H1 (cell line): Measurements from ENCODE around the gene FMNL2. TPM values are rescaled to one million over a fixed set of nuclear protein-coding genes. Genes with fewer than 3 reads are reported as not detected.

Experiments
- CTCF ChIA-PET: fragments of 300-600 bp; sonication (Branson Sonifier 250); formaldehyde crosslinking; loops from one replicate; lab custom pipeline; 2021; ENCODE audit not compliant: partially characterized antibody; lab: Charles Lee
- POLR2A ChIA-PET: fragments of 300-600 bp; sonication (Branson Sonifier 250); formaldehyde crosslinking; loops from one replicate; lab custom pipeline; 2021; ENCODE audit warnings: inconsistent platforms; ENCODE audit not compliant: partially characterized antibody; lab: Charles Lee
- DNase-seq, 2 experiments: peaks; one replicate each; pipeline versions ENCODE4 v3.0.0 to v3.0.0-alpha.2; 2010 to 2022; ENCODE audit warnings: low spot score in 2 of 2, low read depth in 1 of 2, mixed read lengths in 1 of 2
- FAIRE-seq: peaks from 2 replicates; lab custom pipeline; 2011; peaks lifted over from hg19 to GRCh38; lab: Jason Lieb, UNC
- H2AFZ ChIP-seq: 2 replicates; pipeline ENCODE4 v1.8.1; 2012; ENCODE audit warnings: low read length, inconsistent platforms
- H2AK5ac ChIP-seq: 2 replicates; pipeline ENCODE4 v1.6.1; 2013; ENCODE audit warnings: low read depth, low read length
- H2BK120ac ChIP-seq: replicated peaks from 2 replicates; pipeline ENCODE3; 2013; ENCODE audit warnings: low read depth, low read length, inconsistent platforms
- H2BK12ac ChIP-seq: 2 replicates; pipeline ENCODE4 v1.6.1; 2013; ENCODE audit warnings: low read depth, low read length
- H2BK15ac ChIP-seq: 2 replicates; pipeline ENCODE4 v1.6.1; 2013; ENCODE audit warnings: low read length
- H2BK20ac ChIP-seq: 2 replicates; pipeline ENCODE4 v1.6.1; 2013; ENCODE audit warnings: low read length
- H2BK5ac ChIP-seq: 2 replicates; pipeline ENCODE4 v1.6.1; 2013; ENCODE audit warnings: low read depth, low read length
- H3K14ac ChIP-seq: 2 replicates; pipeline ENCODE4 v1.6.1; 2013; ENCODE audit warnings: inconsistent platforms; ENCODE audit not compliant: insufficient read length
- H3K18ac ChIP-seq: 2 replicates; pipeline ENCODE4 v1.6.1; 2013; ENCODE audit warnings: low read length; ENCODE audit errors: extremely low read depth
- H3K23ac ChIP-seq: 2 replicates; pipeline ENCODE4 v1.6.1; 2013; ENCODE audit warnings: inconsistent platforms; ENCODE audit not compliant: insufficient read length
- H3K23me2 ChIP-seq: 2 replicates; pipeline ENCODE4 v1.6.1; 2013; ENCODE audit warnings: low read depth, low read length
- H3K27ac ChIP-seq: 2 replicates; pipeline ENCODE4 v1.6.1; 2011; ENCODE audit warnings: low read depth, low read length, inconsistent platforms
- H3K27me3 ChIP-seq, 4 experiments: replicated peaks in 1 of 4; 1 replicate in 1 of 4; 2 replicates in 3 of 4; pipeline versions ENCODE4 v1.6.1 to v1.8.1; 2011 to 2013; ENCODE audit warnings: low read length in 3 of 4, mild to moderate bottlenecking in 3 of 4, inconsistent platforms in 2 of 4, mixed read lengths in 2 of 4, moderate library complexity in 1 of 4; ENCODE audit not compliant: control insufficient read depth in 3 of 4, insufficient read depth in 3 of 4; ENCODE audit errors: extremely low read depth in 1 of 4
- H3K36me3 ChIP-seq, 4 experiments: 2 replicates each; pipeline versions ENCODE4 v1.6.1 to v1.8.1; 2011 to 2013; ENCODE audit warnings: mild to moderate bottlenecking in 4 of 4, low read length in 3 of 4, moderate library complexity in 2 of 4, control low read depth in 1 of 4, inconsistent platforms in 1 of 4; ENCODE audit not compliant: insufficient read depth in 4 of 4, control insufficient read depth in 2 of 4
- H3K4ac ChIP-seq: replicated peaks from 2 replicates; pipeline ENCODE3; 2013; ENCODE audit warnings: low read length, low read depth, mixed read lengths, inconsistent platforms; ENCODE audit not compliant: insufficient read length
- H3K4me1 ChIP-seq, 4 experiments: replicated peaks in 1 of 4; 1 replicate in 1 of 4; 2 replicates in 3 of 4; pipeline versions ENCODE4 v1.6.1 to v1.8.1; 2011 to 2013; ENCODE audit warnings: low read length in 3 of 4, inconsistent platforms in 2 of 4, mixed read lengths in 1 of 4; ENCODE audit not compliant: insufficient read depth in 4 of 4, control insufficient read depth in 3 of 4
- H3K4me2 ChIP-seq, 2 experiments: 2 replicates each; pipeline versions ENCODE4 v1.6.1 to v1.8.1; 2011 to 2013; ENCODE audit warnings: low read depth in 2 of 2, low read length in 2 of 2, control low read depth in 1 of 2, inconsistent platforms in 1 of 2, mild to moderate bottlenecking in 1 of 2; ENCODE audit not compliant: insufficient read depth in 1 of 2
- H3K4me3 ChIP-seq, 4 experiments: fragments of 200-600, 300-600 bp in 1 of 4; sonication (generic), shearing (Covaris generic), sonication (Bioruptor Twin) in 1 of 4; 2 replicates each; pipeline versions ENCODE4 v1.5.1 to v1.8.1; 2011 to 2016; ENCODE audit warnings: low read length in 4 of 4, low read depth in 3 of 4, control low read depth in 2 of 4, inconsistent platforms in 2 of 4, mild to moderate bottlenecking in 2 of 4, mixed read lengths in 1 of 4, moderate library complexity in 1 of 4; ENCODE audit not compliant: insufficient read depth in 2 of 4; ENCODE audit errors: extremely low read depth in 1 of 4
- H3K56ac ChIP-seq: replicated peaks from 2 replicates; pipeline ENCODE3; 2013; ENCODE audit warnings: low read depth, mild to moderate bottlenecking, mixed read lengths, low read length, inconsistent platforms; ENCODE audit not compliant: insufficient read length
- H3K79me1 ChIP-seq: 2 replicates; pipeline ENCODE4 v1.6.1; 2013; ENCODE audit warnings: low read depth, low read length, control low read depth
- H3K79me2 ChIP-seq, 2 experiments: 2 replicates each; pipeline versions ENCODE4 v1.6.1 to v1.8.1; 2012 to 2013; ENCODE audit warnings: low read length in 2 of 2, mild to moderate bottlenecking in 2 of 2, inconsistent platforms in 1 of 2; ENCODE audit not compliant: insufficient read depth in 2 of 2, control insufficient read depth in 1 of 2
- H3K9ac ChIP-seq, 4 experiments: replicated peaks in 1 of 4; 1 replicate in 1 of 4; 2 replicates in 3 of 4; pipeline versions ENCODE4 v1.6.1 to v1.8.1; 2011 to 2013; ENCODE audit warnings: low read depth in 3 of 4, low read length in 3 of 4, control low read depth in 2 of 4, mild to moderate bottlenecking in 2 of 4, moderate library complexity in 2 of 4, inconsistent platforms in 1 of 4; ENCODE audit errors: extremely low read depth in 1 of 4
- H3K9me3 ChIP-seq, 2 experiments: 2 replicates each; pipeline versions ENCODE4 v1.6.1 to v1.8.1; 2012 to 2013; ENCODE audit warnings: mild to moderate bottlenecking in 2 of 2, moderate library complexity in 2 of 2, control low read depth in 1 of 2, inconsistent platforms in 1 of 2, low read depth in 1 of 2, low read length in 1 of 2, mixed read lengths in 1 of 2; ENCODE audit not compliant: insufficient read depth in 2 of 2
- H4K20me1 ChIP-seq, 2 experiments: replicated peaks in 1 of 2; 2 replicates each; pipeline versions ENCODE3 to v1.8.1; 2011 to 2013; ENCODE audit warnings: inconsistent platforms in 2 of 2, low read length in 2 of 2, mild to moderate bottlenecking in 1 of 2; ENCODE audit not compliant: insufficient read depth in 2 of 2, control insufficient read depth in 1 of 2
- H4K5ac ChIP-seq: 2 replicates; pipeline ENCODE4 v1.6.1; 2013; ENCODE audit warnings: low read length, low read depth, mixed read lengths, inconsistent platforms; ENCODE audit not compliant: insufficient read length
- H4K8ac ChIP-seq: 2 replicates; pipeline ENCODE4 v1.8.0; 2013; ENCODE audit warnings: mild to moderate bottlenecking, moderate library complexity, low read length, inconsistent platforms; ENCODE audit not compliant: insufficient read depth; ENCODE audit errors: extremely low read depth
- H4K91ac ChIP-seq: replicated peaks from 2 replicates; pipeline ENCODE3; 2013; ENCODE audit warnings: low read length, mixed read lengths, inconsistent platforms; ENCODE audit not compliant: insufficient read length
- ASH2L ChIP-seq: fragments of 200-600, 300-600 bp; sonication (generic); IDR thresholded peaks from one replicate; pipeline ENCODE4 v1.7.1; 2017; ENCODE audit warnings: low read length
- BACH1 ChIP-seq: IDR thresholded peaks from 2 replicates; pipeline ENCODE4 v1.6.1; 2012; ENCODE audit warnings: low read length, improper control_type of control experiment
- CBX8 ChIP-seq: fragments of 300-800, 300-1000 bp; sonication (generic); IDR thresholded peaks from 2 replicates; pipeline ENCODE4 v1.7.1; 2016; ENCODE audit warnings: low read depth, low read length, borderline replicate concordance
- GTF2F1 ChIP-seq: IDR thresholded peaks from 2 replicates; pipeline ENCODE4 v1.6.1; 2012; ENCODE audit warnings: low read depth, low read length, improper control_type of control experiment, borderline replicate concordance
- KDM5A ChIP-seq: fragments of 200-600 bp; IDR thresholded peaks from 2 replicates; pipeline ENCODE4 v1.7.1; 2012; ENCODE audit warnings: mild to moderate bottlenecking, low read length, inconsistent platforms, mixed read lengths
- NRF1 ChIP-seq: IDR thresholded peaks from 2 replicates; pipeline ENCODE4 v1.6.1; 2011; ENCODE audit warnings: mild to moderate bottlenecking, low read depth, low read length, improper control_type of control experiment
- PHF8 ChIP-seq: fragments of 200-600 bp; sonication (generic); conservative IDR thresholded peaks from 2 replicates; pipeline ENCODE4 v1.7.1; 2012; ENCODE audit warnings: low read depth, mild to moderate bottlenecking, inconsistent platforms, low read length, moderate library complexity
- RFX5 ChIP-seq: IDR thresholded peaks from 2 replicates; pipeline ENCODE4 v1.6.1; 2011; ENCODE audit warnings: low read depth, low read length, improper control_type of control experiment, borderline replicate concordance
- SIN3A ChIP-seq, 2 experiments: IDR thresholded peaks in 1 of 2; conservative IDR thresholded peaks in 1 of 2; 2 replicates each; pipeline ENCODE4 v1.6.1; 2011 to 2012; ENCODE audit warnings: low read length in 2 of 2, improper control_type of control experiment in 1 of 2, low read depth in 1 of 2, mild to moderate bottlenecking in 1 of 2
- SIX5 ChIP-seq: IDR thresholded peaks from 2 replicates; pipeline ENCODE4 v1.6.1; 2011; ENCODE audit warnings: mild to moderate bottlenecking, low read depth, low read length
- USF2 ChIP-seq: IDR thresholded peaks from 2 replicates; pipeline ENCODE4 v1.6.1; 2011; ENCODE audit warnings: low read length, improper control_type of control experiment
- WGBS, 2 experiments: shearing (Covaris generic) in 1 of 2; methylation state at CpG; one replicate each; pipeline versions ENCODE4 v1.1.6 to v1.1.7; 2013 to 2015; ENCODE audit warnings: low lambda C conversion rate in 2 of 2, mixed read lengths in 2 of 2, inconsistent platforms in 1 of 2, low coverage in 1 of 2, missing lambda C conversion rate in 1 of 2; ENCODE audit not compliant: insufficient replicate concordance in 2 of 2, insufficient coverage in 1 of 2, insufficient read length in 1 of 2; ENCODE audit errors: extremely low coverage in 1 of 2, missing lambda C conversion rate in 1 of 2; 5-methylcytosine and 5-hydroxymethylcytosine counted together
- polyA plus RNA-seq, 7 experiments: library from polyadenylated mRNA; depleted of rRNA in 3 of 7; stranded (reverse) in 5 of 7; unstranded in 2 of 7; fragments of >200 nt in 5 of 7; fragments of 200-250 nt in 2 of 7; gene quantifications; 1 replicate in 5 of 7; 2 replicates in 1 of 7; 4 replicates in 1 of 7; pipeline versions ENCODE4 v1.2.1 to v1.2.3, GENCODE V29; 2011 to 2013; ENCODE audit warnings: missing spikeins in 2 of 7, mixed read lengths in 2 of 7
- total RNA-seq: library from RNA; stranded (reverse); fragmentation: NEBNext Ultra II Directional; extraction: Animal tissue kit (Norgen Biotek cat#: 25700); gene quantifications from 2 replicates; pipeline ENCODE4 v1.2.1, GENCODE V29; 2021

Gene FMNL2
- total and polyA plus RNA-seq, 2 of the 8 experiments (the other 6 are each of a cell fraction or from before 2014, with no cell fraction given), result 15.5 to 45.1 TPM

- Histone ChIP-seq H3K9me3 (no peaks in the 10 kb centered on the region), H3K79me1 (peaks cover 2% of the 10 kb centered on the region; the same call in 1 of the 2 replicates), H4K91ac (no peak overlapping the region), H4K5ac (no peak overlapping the region), H3K23me2 (no peaks in the 10 kb centered on the region), H3K4ac (no peak overlapping the region), H3K4me2 (no peak overlapping the region), H3K4me3 (no peak overlapping the region), H2AK5ac (no peak overlapping the region), H3K23ac (no peak overlapping the region), H3K9ac (no peak overlapping the region), H3K4me1 (peaks cover 0 to 8% (median 4%) of the 10 kb centered on the region in 4 experiments; a peak in 3 of 7 replicates), H2AFZ (no peak overlapping the region), H4K8ac (no peak overlapping the region; the same call in 1 of the 2 replicates), H3K56ac (no peak overlapping the region), H3K27me3 (no peaks in the 10 kb centered on the region), H2BK15ac (no peak overlapping the region), H2BK120ac (no peak overlapping the region), H3K18ac (no peak overlapping the region), H3K14ac (no peak overlapping the region), H3K36me3 (no peaks in the 10 kb centered on the region), H3K79me2 (peaks cover 6 to 91% of the 10 kb centered on the region in 2 experiments; a peak in 3 of 4 replicates), H2BK20ac (no peak overlapping the region), H2BK5ac (no peak overlapping the region), H3K27ac (no peak overlapping the region), H2BK12ac (no peak overlapping the region), H4K20me1 (peaks cover 13 to 15% of the 10 kb centered on the region in 2 experiments)
- DNase-seq (no peak), FAIRE-seq (no peak)
- TF ChIP-seq USF2, result no peak
- no peak for TF ChIP-seq KDM5A
- no peak for TF ChIP-seq CBX8
- no peak for TF ChIP-seq GTF2F1
- TF ChIP-seq NRF1, result no peak
- TF ChIP-seq SIX5, result no peak
- no peak for TF ChIP-seq RFX5
- no peak for TF ChIP-seq PHF8
- no peak for TF ChIP-seq BACH1
- TF ChIP-seq ASH2L, result no peak
- no peak for TF ChIP-seq SIN3A (conservative IDR thresholded peaks at IDR 0.05 in 1 of 2, IDR thresholded peaks at IDR 0.05 in 1 of 2; ENCODE audit: low read depth in 1 of 2, low read length in 2 of 2)
- 93% methylated on average over 5 of the region's 5 CpGs; no CpG with 5 or more reads in 1 of the 2 experiments for WGBS, 2 experiments
- POLR2A ChIA-PET, result interaction anchor here (1.0 kb wide), 1 partner anchor 8 kb away, joined by 3 read pairs; no protein-coding TSS in a partner anchor
- CTCF ChIA-PET, result interaction anchor here (1.0 kb wide), 1 partner anchor 26 kb away, joined by 4 read pairs; no protein-coding TSS in a partner anchor
Measured at GRCh38 chr2:152370783-152371182, 35.8 kb downstream of the FMNL2 start.
